Tibial nerve (tissue), 4 donors: ENCODE measurements around the gene PCSK2.

ENCODE experiments used
- EP300 ChIP-seq, 2 donors: sonication (generic); formaldehyde crosslinking; IDR thresholded peaks; one replicate each; pipeline ENCODE4 v1.6.1; 2017; ENCODE audit warnings: antibody characterized with exemption in 2 of 2, mild to moderate bottlenecking in 1 of 2
- POLR2A ChIP-seq, 2 donors: fragments of 450-650 bp; IDR thresholded peaks; one replicate each; pipeline ENCODE4 v1.6.1; 2017; ENCODE audit warnings: antibody characterized with exemption in 2 of 2, mild to moderate bottlenecking in 2 of 2, moderate library complexity in 2 of 2
- TF ChIP-seq, protein P1 (sequence below), 5 experiments: fragments of 200-600 bp in 3 of 5; fragments of 450-650 bp in 2 of 5; sonication (generic) in 3 of 5; IDR thresholded peaks; one replicate each; pipeline ENCODE4 v1.5.1; 2016 to 2019; ENCODE audit warnings: antibody characterized with exemption in 5 of 5, mild to moderate bottlenecking in 3 of 5, moderate library complexity in 2 of 5

DNA sequence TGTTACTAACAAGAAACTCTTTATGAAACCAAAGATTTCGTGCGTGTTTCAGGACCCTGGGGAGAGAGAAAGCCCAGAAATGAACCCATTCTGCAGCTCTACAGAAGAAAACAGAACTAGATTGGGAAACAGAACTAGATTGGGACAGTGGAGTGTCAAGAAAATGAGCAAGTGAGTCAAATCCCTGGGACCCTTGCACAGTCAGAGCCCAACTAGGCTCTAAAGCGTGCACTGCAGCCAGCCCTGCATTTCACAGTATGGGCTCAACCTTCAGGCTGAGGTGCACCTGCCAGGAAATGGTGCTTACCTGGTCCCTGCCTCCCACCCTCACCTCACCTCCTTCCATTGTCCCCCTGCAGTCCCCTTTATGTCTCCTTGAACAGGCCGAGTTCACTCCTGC lies 264.6 kb downstream of the PCSK2 start:
- TF ChIP-seq, protein P1, sequence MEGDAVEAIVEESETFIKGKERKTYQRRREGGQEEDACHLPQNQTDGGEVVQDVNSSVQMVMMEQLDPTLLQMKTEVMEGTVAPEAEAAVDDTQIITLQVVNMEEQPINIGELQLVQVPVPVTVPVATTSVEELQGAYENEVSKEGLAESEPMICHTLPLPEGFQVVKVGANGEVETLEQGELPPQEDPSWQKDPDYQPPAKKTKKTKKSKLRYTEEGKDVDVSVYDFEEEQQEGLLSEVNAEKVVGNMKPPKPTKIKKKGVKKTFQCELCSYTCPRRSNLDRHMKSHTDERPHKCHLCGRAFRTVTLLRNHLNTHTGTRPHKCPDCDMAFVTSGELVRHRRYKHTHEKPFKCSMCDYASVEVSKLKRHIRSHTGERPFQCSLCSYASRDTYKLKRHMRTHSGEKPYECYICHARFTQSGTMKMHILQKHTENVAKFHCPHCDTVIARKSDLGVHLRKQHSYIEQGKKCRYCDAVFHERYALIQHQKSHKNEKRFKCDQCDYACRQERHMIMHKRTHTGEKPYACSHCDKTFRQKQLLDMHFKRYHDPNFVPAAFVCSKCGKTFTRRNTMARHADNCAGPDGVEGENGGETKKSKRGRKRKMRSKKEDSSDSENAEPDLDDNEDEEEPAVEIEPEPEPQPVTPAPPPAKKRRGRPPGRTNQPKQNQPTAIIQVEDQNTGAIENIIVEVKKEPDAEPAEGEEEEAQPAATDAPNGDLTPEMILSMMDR (IDR thresholded peaks at IDR 0.05) = no peak
- no peak for TF ChIP-seq EP300 (IDR thresholded peaks at IDR 0.05)
- TF ChIP-seq POLR2A (IDR thresholded peaks at IDR 0.05) = no peak
